Occipital lobe (tissue), 2 donors: ENCODE measurements around the gene VEPH1. TPM values are rescaled to one million over a fixed set of nuclear protein-coding genes. Genes with fewer than 3 reads are reported as not detected.

Source experiments
- DNase-seq: peaks from one replicate; lab custom pipeline; 2025; lab: John Stamatoyannopoulos, UW
- total RNA-seq: library from RNA; depleted of rRNA; stranded (reverse); fragments of >200 nt; gene quantifications from one replicate; pipeline ENCODE4 v1.2.3, GENCODE V29; 2014

Gene VEPH1
- total RNA-seq, 1 donor from 2014 or later = 9.2 TPM

DNA sequence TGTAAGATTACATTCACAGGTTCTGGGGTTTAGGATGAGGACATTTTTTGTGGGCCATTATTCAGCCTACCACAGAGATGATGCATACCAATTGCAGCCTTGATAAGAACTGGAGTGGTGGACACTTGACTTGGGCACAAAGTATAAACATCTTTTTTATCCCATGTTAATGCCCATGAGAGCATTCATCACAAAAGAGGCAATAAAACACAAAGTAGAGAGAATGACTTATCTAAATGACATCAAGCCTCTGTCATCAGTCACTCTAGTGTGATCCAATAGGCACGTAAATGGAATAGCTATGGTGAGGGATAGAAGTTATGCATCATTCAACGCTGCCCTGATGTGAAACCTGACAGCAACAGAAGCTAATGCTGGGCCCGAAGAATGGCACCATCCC is 25.8 kb downstream of the VEPH1 start:
- no peak for DNase-seq

DNA sequence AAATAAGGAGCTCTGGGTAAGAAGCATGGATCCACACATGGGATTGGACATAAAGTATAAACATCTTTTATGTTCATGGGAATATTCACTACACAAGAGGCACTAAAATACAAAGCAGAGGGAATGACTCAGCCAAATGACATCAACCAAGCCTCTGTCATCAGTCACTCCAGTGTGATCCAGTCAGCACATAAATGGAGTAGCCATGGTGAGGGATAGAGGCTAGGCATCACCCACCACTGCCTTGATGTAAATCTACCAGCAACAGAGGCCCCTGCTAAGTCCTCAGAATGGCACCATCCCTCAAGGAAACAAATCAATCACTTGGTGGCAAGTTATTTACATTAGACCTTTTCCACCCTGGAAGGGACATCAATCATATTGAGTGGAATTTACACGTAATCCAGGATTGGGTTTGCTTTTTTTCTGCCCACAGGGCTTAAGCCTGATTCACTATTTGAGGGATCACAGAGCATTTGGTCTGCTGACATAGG is 27.2 kb downstream of the VEPH1 start:
- DNase-seq = no peak

DNA sequence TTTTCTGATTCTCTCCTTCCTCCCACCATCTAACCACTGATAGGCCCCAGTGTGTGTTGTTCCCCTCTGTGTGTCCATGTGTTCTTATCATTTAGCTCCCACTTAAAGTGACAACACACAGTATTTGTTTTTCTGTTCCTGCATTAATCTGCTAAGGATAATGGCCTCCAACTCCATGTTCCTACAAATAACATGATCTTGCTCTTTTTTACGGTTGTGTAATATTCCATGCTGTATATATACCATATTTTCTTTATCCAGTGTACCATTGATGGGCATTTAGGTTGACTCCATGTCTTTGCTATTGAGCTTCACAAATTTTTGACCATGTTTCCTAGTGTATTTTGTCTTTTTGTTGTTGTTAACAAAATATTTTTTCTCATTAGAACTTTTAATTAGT is 30.6 kb downstream of the VEPH1 start:
- no peak for DNase-seq

- no peak for DNase-seq
These were observed 32.2 kb downstream of the VEPH1 start for GRCh38 chr3:157471064-157471463.

GRCh38 chr3:157469561-157470294 is 33.5 kb downstream of the VEPH1 start:
- no peak for DNase-seq

DNA sequence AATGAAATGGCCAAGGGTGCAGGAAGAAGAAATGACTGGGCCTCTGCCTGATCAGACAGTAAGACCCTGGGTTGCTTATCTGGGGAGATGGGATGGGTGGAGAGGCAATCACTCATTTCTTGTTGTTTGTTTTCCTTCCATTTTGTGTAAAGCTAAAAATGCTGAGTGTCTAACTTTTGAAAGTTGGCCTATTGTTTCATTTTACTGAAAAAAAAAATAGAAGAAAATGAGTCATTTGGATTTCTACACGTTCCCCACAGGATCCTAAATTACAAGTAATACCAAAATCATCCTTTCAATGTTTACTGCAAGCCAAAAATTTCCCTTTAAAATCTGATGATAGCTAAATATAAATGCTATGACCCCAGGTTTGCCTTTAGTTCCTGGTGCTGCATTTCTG is 36.0 kb downstream of the VEPH1 start:
- DNase-seq = no peak

DNA sequence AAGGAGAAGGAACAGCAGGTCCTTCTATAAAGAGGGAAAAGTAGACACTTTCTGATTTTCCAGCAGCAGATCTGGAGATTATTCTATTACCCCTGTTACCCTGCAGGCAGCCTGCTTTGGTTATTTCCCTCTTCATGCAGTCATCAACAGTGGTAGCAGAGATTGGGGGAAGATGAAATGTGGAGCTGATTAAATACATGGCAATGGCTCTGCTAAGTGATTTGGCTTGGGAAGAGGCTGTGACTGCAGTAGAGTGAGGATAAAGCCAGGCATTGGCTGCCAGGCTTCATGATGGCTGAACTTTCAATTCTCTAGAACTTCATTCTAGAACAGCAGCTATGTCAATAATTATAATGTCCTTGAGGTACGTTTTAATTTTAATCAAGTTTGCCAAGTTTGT is 37.5 kb downstream of the VEPH1 start:
- no peak for DNase-seq

DNA sequence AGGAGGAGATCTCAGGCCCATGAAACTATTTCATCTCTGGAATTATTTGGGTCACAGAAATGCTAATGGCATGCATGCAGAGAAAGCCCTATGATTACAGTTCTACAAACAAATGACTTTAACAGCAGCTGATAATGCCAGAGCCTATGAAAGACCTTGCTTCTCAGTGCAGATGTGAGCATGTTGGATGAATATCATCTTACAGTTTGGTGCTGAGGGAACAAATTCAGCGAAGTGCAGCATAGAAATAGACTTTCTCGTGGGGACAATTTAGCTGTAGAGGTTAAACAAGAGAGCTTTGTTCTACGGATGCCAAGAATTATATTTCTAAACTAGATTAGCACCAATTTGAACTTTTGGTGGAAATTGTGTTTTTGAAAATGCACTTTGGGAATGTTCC is 38.9 kb downstream of the VEPH1 start:
- DNase-seq = no peak

GRCh38 chr3:157463816-157464215 is 39.4 kb downstream of the VEPH1 start:
- no peak for DNase-seq

GRCh38 chr3:157460253-157460652 is 43.0 kb downstream of the VEPH1 start:
- DNase-seq = no peak

DNA sequence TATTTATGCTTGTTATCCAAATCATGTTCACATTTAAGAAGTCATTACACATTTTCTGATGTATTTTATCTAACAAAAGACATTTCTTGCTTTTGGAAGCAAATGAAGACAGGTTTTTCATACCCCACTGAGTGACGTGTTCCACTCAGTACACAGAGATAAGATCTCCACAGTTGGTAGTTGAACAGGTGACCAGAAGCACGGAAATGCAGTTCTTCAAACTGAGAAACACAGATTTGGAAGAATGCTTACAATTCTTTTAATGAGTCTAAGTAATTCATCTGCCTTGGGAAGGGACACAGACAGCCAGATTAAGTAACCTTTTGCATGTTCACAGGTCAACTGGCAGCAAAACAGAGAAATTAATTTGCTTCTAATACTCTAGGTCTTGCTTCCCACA is 43.5 kb downstream of the VEPH1 start:
- DNase-seq = no peak

GRCh38 chr3:157453824-157454223 is 49.4 kb downstream of the VEPH1 start:
- no peak for DNase-seq

DNA sequence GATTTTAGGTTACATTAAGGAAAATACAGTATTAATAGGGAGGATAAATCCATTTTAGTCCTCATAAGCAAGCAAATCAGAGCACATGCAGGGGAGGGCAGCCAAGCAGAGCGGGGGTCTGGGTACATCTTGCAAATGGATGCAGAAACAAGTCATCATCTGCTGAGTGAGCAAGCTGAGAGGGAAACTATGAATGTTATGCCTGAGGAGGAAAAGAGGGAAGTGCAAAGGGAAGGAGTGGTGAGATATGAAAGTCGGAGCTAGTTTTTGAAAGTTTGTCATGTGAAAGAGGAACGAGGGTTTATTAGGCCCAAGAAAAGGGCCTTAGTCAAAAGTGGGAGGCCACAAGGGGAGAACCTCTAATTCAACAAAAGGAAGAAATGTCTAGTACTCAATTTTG is 51.1 kb downstream of the VEPH1 start:
- DNase-seq = no peak

- no peak for DNase-seq
These were observed 56.1 kb downstream of the VEPH1 start for GRCh38 chr3:157447026-157447694.

DNA sequence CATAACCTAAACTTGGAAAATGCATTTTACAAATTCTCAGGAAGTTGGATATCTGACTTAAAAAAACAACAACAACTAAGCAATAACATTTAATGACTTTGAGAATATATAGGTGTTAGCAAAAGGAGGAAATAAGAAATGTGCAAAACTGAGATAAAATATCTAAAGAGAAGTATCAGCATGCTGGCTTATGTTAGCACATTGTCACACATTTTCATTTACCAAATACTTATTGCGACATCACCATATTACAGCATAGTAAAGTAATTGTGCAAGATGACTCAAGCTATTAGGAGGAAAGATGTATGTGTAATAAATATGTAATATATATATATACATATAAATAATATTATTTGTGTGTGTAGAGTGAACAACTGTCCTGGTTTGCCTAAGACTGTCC is 57.4 kb downstream of the VEPH1 start:
- no peak for DNase-seq

GRCh38 chr3:157444797-157445184 is 58.4 kb downstream of the VEPH1 start:
- no peak for DNase-seq

- no peak for DNase-seq
These were observed 59.1 kb downstream of the VEPH1 start for GRCh38 chr3:157443905-157444796.

GRCh38 chr3:157442729-157443128 is 60.5 kb downstream of the VEPH1 start:
- DNase-seq = no peak

GRCh38 chr3:157441102-157441624 is 62.1 kb downstream of the VEPH1 start:
- no peak for DNase-seq

DNA sequence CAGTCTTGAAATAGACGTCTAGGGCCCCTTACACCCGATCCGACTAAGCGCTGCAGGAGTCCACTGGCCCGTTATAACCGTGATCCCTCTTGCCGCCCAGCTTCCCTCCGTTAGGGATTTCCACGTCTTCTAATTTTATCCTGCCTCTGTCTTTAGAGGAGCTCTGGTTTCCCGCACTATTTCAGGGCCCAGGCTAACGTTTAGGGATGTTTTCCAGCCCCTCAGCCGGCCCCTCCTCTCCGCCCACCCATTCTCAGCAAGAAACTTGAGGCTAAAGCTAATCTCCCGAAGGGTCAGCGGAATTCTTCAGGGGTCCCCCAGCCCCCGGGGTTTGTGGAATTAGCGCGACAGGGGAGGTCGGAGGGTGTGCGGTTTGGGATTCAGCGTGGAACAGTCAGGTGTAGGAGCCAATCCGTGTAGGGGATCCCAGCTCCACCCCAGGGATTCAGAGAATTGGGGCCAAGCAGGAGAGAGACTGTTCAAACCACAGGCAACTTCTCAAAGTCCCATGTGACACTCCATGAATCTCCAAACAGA is 65.0 kb downstream of the VEPH1 start:
- DNase-seq = no peak

DNA sequence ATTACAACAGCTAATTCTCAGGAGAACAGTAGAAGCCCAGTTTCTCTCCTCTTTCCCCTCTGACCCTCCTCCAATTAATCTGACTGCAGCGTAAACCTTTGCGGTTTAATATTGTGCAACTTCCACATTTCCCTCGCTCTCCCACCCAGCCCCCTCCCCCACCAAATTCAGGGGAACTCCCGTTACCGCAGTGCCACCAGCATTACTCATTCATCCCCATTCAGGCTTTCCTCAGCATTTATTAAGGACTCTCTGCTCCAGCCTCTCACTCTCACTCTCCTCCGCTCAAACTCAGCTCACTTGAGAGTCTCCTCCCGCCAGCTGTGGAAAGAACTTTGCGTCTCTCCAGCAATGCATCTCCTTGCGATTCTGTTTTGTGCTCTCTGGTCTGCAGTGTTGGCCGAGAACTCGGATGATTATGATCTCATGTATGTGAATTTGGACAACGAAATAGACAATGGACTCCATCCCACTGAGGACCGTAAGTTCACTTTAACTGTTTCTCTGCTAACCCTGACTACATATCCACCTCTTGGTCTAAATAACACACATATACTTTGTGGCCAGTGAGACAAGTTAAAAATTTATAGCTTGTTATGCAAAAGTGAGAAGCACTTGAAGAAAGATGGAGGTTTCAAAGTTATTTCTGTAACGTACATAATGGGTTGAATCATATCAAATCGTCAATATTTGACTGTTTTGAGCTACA is 66.5 kb downstream of the VEPH1 start, which contains the start of gene PTX3:
Gene PTX3 (plus strand): TSS at position 268 of the 709 bp plus-strand sequence. CDS start 84 bp downstream, at position 352.
- peak; percentile 2 for DNase-seq
